Esophagus muscularis mucosa (tissue), 3 donors: ENCODE measurements around the gene MARK3.

ENCODE experiments used
- POLR2A ChIP-seq: fragments of 450-650 bp; IDR thresholded peaks from one replicate; pipeline ENCODE4 v1.6.1; 2017; ENCODE audit warnings: antibody characterized with exemption, moderate library complexity, mild to moderate bottlenecking, low read depth
- POLR2AphosphoS5 ChIP-seq, 2 donors: sonication (generic); formaldehyde crosslinking; IDR thresholded peaks; one replicate each; pipeline ENCODE4 v1.6.1; 2017; ENCODE audit warnings: antibody characterized with exemption in 2 of 2
- TF ChIP-seq, protein P1 (sequence below), 3 experiments: fragments of 200-600 bp in 2 of 3; fragments of 450-650 bp in 1 of 3; sonication (generic) in 2 of 3; IDR thresholded peaks; one replicate each; pipeline ENCODE4 v1.5.1; 2017 to 2019; ENCODE audit warnings: antibody characterized with exemption in 3 of 3, mild to moderate bottlenecking in 2 of 3, moderate library complexity in 1 of 3

DNA sequence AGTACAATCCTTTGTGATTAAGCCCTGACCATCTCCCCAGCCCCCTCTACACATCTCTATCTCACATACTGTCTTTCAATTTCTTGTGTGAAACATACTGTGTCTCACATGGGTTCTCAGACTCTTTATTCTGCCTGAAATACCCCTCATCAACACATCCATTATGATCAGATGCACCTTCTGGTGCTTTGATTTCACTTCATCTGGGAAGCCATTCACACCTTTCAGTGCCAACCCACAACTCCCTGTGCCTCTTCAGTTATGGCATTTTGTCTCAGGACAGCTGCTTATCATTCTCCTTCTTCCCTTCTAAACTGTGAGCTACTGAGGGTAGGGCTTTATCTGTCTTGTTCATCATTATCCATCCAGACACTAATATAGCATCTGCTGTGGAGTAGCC, 78.6 kb downstream of the MARK3 start:
- TF ChIP-seq POLR2AphosphoS5 (IDR thresholded peaks at IDR 0.05) (no peak), POLR2A (no peak)
- TF ChIP-seq, protein P1, sequence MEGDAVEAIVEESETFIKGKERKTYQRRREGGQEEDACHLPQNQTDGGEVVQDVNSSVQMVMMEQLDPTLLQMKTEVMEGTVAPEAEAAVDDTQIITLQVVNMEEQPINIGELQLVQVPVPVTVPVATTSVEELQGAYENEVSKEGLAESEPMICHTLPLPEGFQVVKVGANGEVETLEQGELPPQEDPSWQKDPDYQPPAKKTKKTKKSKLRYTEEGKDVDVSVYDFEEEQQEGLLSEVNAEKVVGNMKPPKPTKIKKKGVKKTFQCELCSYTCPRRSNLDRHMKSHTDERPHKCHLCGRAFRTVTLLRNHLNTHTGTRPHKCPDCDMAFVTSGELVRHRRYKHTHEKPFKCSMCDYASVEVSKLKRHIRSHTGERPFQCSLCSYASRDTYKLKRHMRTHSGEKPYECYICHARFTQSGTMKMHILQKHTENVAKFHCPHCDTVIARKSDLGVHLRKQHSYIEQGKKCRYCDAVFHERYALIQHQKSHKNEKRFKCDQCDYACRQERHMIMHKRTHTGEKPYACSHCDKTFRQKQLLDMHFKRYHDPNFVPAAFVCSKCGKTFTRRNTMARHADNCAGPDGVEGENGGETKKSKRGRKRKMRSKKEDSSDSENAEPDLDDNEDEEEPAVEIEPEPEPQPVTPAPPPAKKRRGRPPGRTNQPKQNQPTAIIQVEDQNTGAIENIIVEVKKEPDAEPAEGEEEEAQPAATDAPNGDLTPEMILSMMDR (IDR thresholded peaks at IDR 0.05), result no peak
